Measurements from ENCODE around the gene MAP4.
"Not testable (repeated sequence)": the region's sequence is repeated elsewhere in the genome, so short reads cannot be mapped to it uniquely, and the experiment has no call there.

The MAP4 gene

GRCh38 chr3:47846186-47846879 lies 169.9 kb downstream of the MAP4 start:
- DNase-seq (ENCODE audit: low read depth) = no peak

GRCh38 chr3:47841786-47842349 lies 174.3 kb downstream of the MAP4 start:
- no peak for DNase-seq (ENCODE audit: low read depth)

- no peak for DNase-seq (ENCODE audit: low read depth)
Observed at GRCh38 chr3:47838503-47838902, 177.7 kb downstream of the MAP4 start.

- no peak for DNase-seq (ENCODE audit: low read depth)
Observed at GRCh38 chr3:47836986-47837385, 179.2 kb downstream of the MAP4 start.

GRCh38 chr3:47829482-47829881 lies 186.7 kb downstream of the MAP4 start:
- DNase-seq (ENCODE audit: low read depth) = not testable (repeated sequence)

GRCh38 chr3:47825590-47825989 lies 190.6 kb downstream of the MAP4 start:
- DNase-seq (ENCODE audit: low read depth) = no peak

GRCh38 chr3:47824541-47825473 lies 191.4 kb downstream of the MAP4 start:
- DNase-seq (ENCODE audit: low read depth) = peak; percentile 60

- no peak for DNase-seq (ENCODE audit: low read depth)
Observed at GRCh38 chr3:47817609-47818008, 198.6 kb downstream of the MAP4 start.

- no peak for DNase-seq (ENCODE audit: low read depth)
Observed at GRCh38 chr3:47813551-47814177, 202.6 kb downstream of the MAP4 start.

GRCh38 chr3:47804577-47804976 lies 211.6 kb downstream of the MAP4 start:
- DNase-seq (ENCODE audit: low read depth) = no peak

GRCh38 chr3:47803480-47804025 lies 212.7 kb downstream of the MAP4 start:
- no peak for DNase-seq (ENCODE audit: low read depth)

- DNase-seq (ENCODE audit: low read depth) = peak; percentile 77
Observed at GRCh38 chr3:47802734-47803479, 213.3 kb downstream of the MAP4 start, which contains the start of gene DHX30. DHX30 (plus strand) TSS chr3:47803138; CDS start chr3:47810684, 7,546 bp downstream.
